HG03280 (cell line): ENCODE results near the gene SDCCAG8.

ENCODE experiments used
- ATAC-seq: cut with Tn5 transposase; IDR thresholded peaks from one replicate; pipeline ENCODE4 v1.9.1; 2021; ENCODE audit warnings: mild to moderate bottlenecking, moderate library complexity; ENCODE audit not compliant: unreplicated experiment

Gene SDCCAG8

GRCh38 chr1:243280571-243281129, 24.8 kb downstream of the SDCCAG8 start:
- no peak for ATAC-seq

DNA sequence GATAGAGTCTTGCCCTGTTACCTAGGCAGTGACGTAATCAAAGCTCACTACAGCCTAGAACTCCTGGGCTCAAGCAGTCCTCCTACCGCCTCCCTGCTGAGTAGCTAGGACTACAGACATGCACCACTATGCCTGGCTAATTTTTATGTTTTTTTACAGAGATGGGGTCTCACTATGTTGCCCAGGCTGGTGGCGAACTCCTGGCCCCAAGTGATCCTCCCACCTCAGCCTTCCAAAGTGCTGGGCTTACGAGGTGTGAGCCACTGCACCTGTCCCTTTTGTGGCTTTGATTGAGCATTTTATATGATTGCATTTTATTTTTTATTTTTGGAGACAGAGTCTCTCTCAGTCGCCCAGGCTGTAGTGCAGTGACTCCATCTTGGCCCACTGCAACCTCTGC, 25.8 kb downstream of the SDCCAG8 start:
- no peak for ATAC-seq

- no peak for ATAC-seq
These were observed 30.7 kb downstream of the SDCCAG8 start for GRCh38 chr1:243286409-243287122.

DNA sequence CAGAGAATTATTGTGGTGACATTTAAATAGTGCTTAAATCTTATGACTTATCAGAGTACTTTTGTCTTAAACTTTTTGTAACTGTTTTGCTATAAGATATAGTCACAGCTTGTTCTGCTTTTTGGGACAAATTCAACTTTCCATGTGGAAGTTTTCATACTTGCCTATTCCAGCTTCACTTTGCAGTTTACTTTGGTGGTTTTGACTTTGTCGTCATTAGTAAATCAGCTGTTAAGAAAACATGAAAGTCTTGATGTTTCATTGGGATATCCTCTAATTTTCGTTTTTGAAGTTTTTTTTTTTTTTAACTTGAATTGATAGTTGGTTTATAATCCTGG, 31.3 kb downstream of the SDCCAG8 start:
- ATAC-seq = no peak

- peak; percentile 85 for ATAC-seq
These were observed 31.8 kb downstream of the SDCCAG8 start for GRCh38 chr1:243287652-243288051.

DNA sequence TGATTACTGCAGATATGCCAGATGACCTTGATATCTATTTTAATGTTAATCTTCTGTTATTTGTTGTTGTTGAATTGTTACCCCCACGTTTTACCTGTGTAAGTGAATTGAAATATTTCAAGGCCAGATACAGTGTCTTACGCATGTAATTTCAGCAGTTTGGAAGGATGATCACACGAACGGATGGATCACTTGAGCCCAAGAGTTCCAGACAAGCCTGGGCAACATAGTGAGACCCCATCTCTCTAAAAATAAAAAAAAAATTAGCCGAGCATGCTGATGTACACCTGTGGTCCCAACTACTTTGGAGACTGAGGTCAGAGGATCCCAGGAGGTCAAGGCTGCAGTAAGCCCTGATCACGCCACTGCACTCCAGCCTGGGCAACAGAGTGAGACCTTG, 32.2 kb downstream of the SDCCAG8 start:
- ATAC-seq = no peak

- ATAC-seq = no peak
These were observed 35.5 kb downstream of the SDCCAG8 start for GRCh38 chr1:243291292-243291691.

DNA sequence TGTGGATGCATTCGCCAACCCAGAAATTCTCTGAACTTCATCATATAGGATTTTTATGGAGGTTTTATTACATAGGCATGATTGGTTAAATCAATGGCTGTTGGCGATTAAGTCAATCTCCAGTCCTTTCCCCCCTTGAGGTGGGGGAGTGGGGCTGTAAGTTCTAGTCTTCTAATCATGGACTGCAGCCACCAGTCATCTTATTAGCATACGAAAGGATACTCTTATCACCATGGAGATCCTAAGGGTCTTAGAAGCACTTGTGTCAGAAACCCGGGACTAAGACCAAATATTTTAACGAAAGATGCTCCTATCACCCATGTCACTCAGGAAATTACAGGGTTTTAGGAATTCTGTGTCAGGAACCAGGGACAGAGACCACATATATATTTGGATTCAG, 36.3 kb downstream of the SDCCAG8 start:
- no peak for ATAC-seq

- no peak for ATAC-seq
These were observed 38.3 kb downstream of the SDCCAG8 start for GRCh38 chr1:243293941-243294722.

GRCh38 chr1:243294723-243295121, 38.9 kb downstream of the SDCCAG8 start:
- ATAC-seq = no peak

DNA sequence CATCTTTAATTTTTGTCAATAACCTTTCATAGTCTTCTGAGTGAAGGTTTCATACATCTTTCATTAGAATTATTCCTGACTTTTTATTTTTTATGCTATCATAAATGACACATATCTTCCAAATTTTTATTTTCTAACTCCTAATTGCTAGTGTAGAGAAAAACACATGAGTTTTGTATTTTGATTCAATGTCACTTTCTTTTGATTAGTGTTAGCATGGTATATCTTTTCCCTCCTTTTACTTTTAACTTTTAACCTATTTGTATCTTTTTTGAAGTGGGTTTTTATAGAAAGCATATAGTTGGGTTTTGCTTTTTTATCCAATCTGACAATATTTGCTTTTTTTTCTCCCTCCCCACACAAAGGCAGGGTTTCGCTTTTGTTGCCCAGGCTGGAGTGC, 43.2 kb downstream of the SDCCAG8 start:
- no peak for ATAC-seq

DNA sequence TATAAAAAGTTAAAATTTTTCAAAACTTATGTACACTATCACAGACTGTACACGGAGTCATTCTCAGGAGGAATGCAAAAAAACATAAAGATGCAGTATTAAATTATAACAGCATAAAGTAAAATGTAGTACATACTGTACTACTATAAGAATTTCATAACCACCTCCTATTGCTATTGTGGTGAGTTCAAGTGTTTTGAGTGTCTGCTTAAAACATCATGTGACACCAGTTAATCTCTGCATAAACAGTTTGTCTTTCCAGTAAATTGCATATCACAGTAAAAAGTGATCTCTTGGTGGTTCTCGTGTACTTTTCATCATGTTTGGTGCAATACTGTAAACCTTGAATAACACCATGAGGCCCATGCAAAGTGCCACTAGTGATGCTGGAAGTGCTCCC, 45.2 kb downstream of the SDCCAG8 start:
- no peak for ATAC-seq

DNA sequence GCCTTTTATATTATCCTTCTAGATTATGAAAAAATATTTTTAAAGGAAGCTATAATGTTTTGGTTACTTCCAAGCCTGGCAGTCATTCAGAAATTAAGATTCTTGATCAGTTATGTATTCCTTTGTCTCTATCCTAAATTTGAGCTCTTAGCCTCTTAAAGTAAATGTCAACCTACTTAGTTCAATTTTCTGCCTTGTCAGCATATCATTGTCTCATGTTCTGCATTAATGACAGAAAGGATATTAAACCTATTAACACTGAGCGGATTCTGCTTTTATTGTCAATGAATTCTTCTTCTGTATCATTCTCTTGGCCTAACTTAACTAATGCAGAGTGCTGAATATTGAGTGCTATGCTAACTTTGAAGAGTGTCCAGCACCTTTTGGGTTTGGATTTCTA, 56.0 kb downstream of the SDCCAG8 start:
- ATAC-seq = no peak

GRCh38 chr1:243312952-243313634, 57.3 kb downstream of the SDCCAG8 start:
- peak; percentile 29 for ATAC-seq

GRCh38 chr1:243313635-243314536, 58.0 kb downstream of the SDCCAG8 start:
- peak; percentile 65 for ATAC-seq

GRCh38 chr1:243315455-243315854, 59.6 kb downstream of the SDCCAG8 start:
- ATAC-seq = no peak

GRCh38 chr1:243315893-243316292, 60.1 kb downstream of the SDCCAG8 start:
- no peak for ATAC-seq

GRCh38 chr1:243316366-243316989, 60.6 kb downstream of the SDCCAG8 start:
- ATAC-seq = no peak

GRCh38 chr1:243320224-243320623, 64.4 kb downstream of the SDCCAG8 start:
- ATAC-seq = no peak

- ATAC-seq = no peak
These were observed 66.5 kb downstream of the SDCCAG8 start for GRCh38 chr1:243322326-243322725.
